Cardiac muscle cell (in vitro differentiated cells and primary cell): Measurements from ENCODE around the gene LRSAM1. TPM values are rescaled to one million over a fixed set of nuclear protein-coding genes. Genes with fewer than 3 reads are reported as not detected.

Source experiments
- DNase-seq, 2 donors: peaks; one replicate each; pipeline versions ENCODE4 v3.0.0 to v3.0.0-alpha.2; 2010 to 2017; ENCODE audit warnings: low read depth in 1 of 2, low spot score in 1 of 2
- H3K27ac ChIP-seq: fragments of 200-600 bp; sonication (generic); 2 replicates; pipeline ENCODE4 v1.5.1; 2016
- H3K27me3 ChIP-seq: fragments of 200-600 bp; sonication (generic); 2 replicates; pipeline ENCODE4 v1.6.0; 2016; ENCODE audit warnings: control low read depth
- H3K36me3 ChIP-seq: fragments of 200-600 bp; sonication (generic); 2 replicates; pipeline ENCODE4 v1.5.1; 2016; ENCODE audit warnings: control low read depth
- H3K4me1 ChIP-seq: fragments of 200-600 bp; sonication (generic); 2 replicates; pipeline ENCODE4 v1.8.1; 2017; ENCODE audit warnings: low read depth, mild to moderate bottlenecking, mixed run types
- H3K4me3 ChIP-seq: fragments of 200-600 bp; sonication (generic); 2 replicates; pipeline ENCODE4 v1.5.1; 2016; ENCODE audit warnings: mild to moderate bottlenecking
- H3K9me3 ChIP-seq: fragments of 200-600 bp; sonication (generic); 2 replicates; pipeline ENCODE4 v1.5.1; 2017; ENCODE audit warnings: low read depth, mild to moderate bottlenecking, control low read depth
- CTCF ChIP-seq: IDR thresholded peaks from 2 replicates; pipeline ENCODE4 v1.5.1; 2012; ENCODE audit warnings: low read depth, mild to moderate bottlenecking, low read length
- polyA plus RNA-seq: library from polyadenylated mRNA; unstranded; fragments of >200 nt; fragmentation: Nextera tagmentation; extraction: Ambion mirVana; gene quantifications from 2 replicates; pipeline ENCODE4 v1.2.1, GENCODE V29; 2016
- total RNA-seq: library from RNA; depleted of rRNA; stranded (reverse); fragments of >200 nt; gene quantifications from 2 replicates; pipeline ENCODE4 v1.2.3, GENCODE V29; 2016

Gene LRSAM1
- total and polyA plus RNA-seq, 2 experiments from 2014 or later, result 39.4 to 39.7 TPM

GRCh38 chr9:127506814-127507750, 55.8 kb downstream of the LRSAM1 start:
- Histone ChIP-seq H3K27ac (no peak overlapping the region), H3K4me1 (peaks cover 11% of the 10 kb centered on the region), H3K4me3 (no peak overlapping the region), H3K9me3 (no peaks in the 10 kb centered on the region), H3K27me3 (no peaks in the 10 kb centered on the region), H3K36me3 (peaks cover 6% of the 10 kb centered on the region)
- no peak for TF ChIP-seq CTCF
- DNase-seq, result peak in 1 of 2 donors; percentile 61

GRCh38 chr9:127507751-127508648, 56.7 kb downstream of the LRSAM1 start:
- H3K36me3 ChIP-seq, result peaks cover 5% of the 10 kb centered on the region
- H3K9me3 ChIP-seq, result no peaks in the 10 kb centered on the region
- DNase-seq, result no peak
- H3K4me1 ChIP-seq, result peaks cover 11% of the 10 kb centered on the region
- no peak for TF ChIP-seq CTCF
- H3K27me3 ChIP-seq, result no peaks in the 10 kb centered on the region
- no peak overlapping the region for H3K27ac ChIP-seq
- H3K4me3 ChIP-seq, result no peak overlapping the region

GRCh38 chr9:127508901-127509260, 57.6 kb downstream of the LRSAM1 start:
- Histone ChIP-seq H3K4me3 (no peak overlapping the region), H3K36me3 (peaks cover 8% of the 10 kb centered on the region), H3K9me3 (no peaks in the 10 kb centered on the region), H3K4me1 (peaks cover 11% of the 10 kb centered on the region), H3K27ac (no peak overlapping the region), H3K27me3 (no peaks in the 10 kb centered on the region)
- DNase-seq, result no peak
- TF ChIP-seq CTCF, result no peak

- DNase-seq, result peak; percentile 31 to 42
- Histone ChIP-seq H3K4me3 (no peak overlapping the region), H3K27me3 (no peaks in the 10 kb centered on the region), H3K9me3 (no peaks in the 10 kb centered on the region), H3K4me1 (peaks cover 11% of the 10 kb centered on the region), H3K27ac (peak overlapping the region; percentile 62), H3K36me3 (peaks cover 8% of the 10 kb centered on the region)
- TF ChIP-seq CTCF, result no peak
Measured at GRCh38 chr9:127509261-127509954, 58.1 kb downstream of the LRSAM1 start.

- TF ChIP-seq CTCF, result no peak
- no peaks in the 10 kb centered on the region for H3K9me3 ChIP-seq
- no peaks in the 10 kb centered on the region for H3K27me3 ChIP-seq
- H3K27ac ChIP-seq, result peak overlapping the region; percentile 62
- DNase-seq, result no peak
- H3K4me1 ChIP-seq, result peaks cover 11% of the 10 kb centered on the region
- H3K36me3 ChIP-seq, result peaks cover 8% of the 10 kb centered on the region
- H3K4me3 ChIP-seq, result no peak overlapping the region
Measured at GRCh38 chr9:127509955-127510299, 58.6 kb downstream of the LRSAM1 start.
